AG04450 (cell line): ENCODE measurements around the gene FBXO30. TPM values are rescaled to one million over a fixed set of nuclear protein-coding genes. Genes with fewer than 3 reads are reported as not detected.

ENCODE experiments used
- CTCF ChIA-PET: fragments of 300-600, 350-600 bp; formaldehyde crosslinking; extraction: SDS; loops from one replicate; lab custom pipeline; 2022; ENCODE audit warnings: antibody characterized with exemption, inconsistent platforms; lab: Charles Lee
- POLR2A ChIA-PET: fragments of 350-600 bp; formaldehyde crosslinking; extraction: SDS; loops from one replicate; lab custom pipeline; 2021; ENCODE audit warnings: antibody characterized with exemption, inconsistent platforms; lab: Yijun Ruan, JAX
- DNase-seq: peaks from one replicate; pipeline ENCODE4 v3.0.0-alpha.2; 2011; ENCODE audit warnings: low read depth, low spot score
- H3K27ac ChIP-seq: one replicate; pipeline ENCODE4 v1.5.1; 2012; ENCODE audit warnings: low read depth, low read length, control low read depth
- H3K27me3 ChIP-seq: one replicate; pipeline ENCODE4 v1.6.0; 2012; ENCODE audit warnings: low read length; ENCODE audit not compliant: control insufficient read depth, insufficient read depth
- H3K4me3 ChIP-seq: 2 replicates; pipeline ENCODE4 v1.5.1; 2011; ENCODE audit warnings: mild to moderate bottlenecking, low read depth, low read length, control low read depth
- H3K9me3 ChIP-seq: 2 replicates; pipeline ENCODE4 v1.5.1; 2012; ENCODE audit warnings: low read length; ENCODE audit not compliant: control insufficient read depth, insufficient read depth
- polyA plus RNA-seq: library from polyadenylated mRNA; depleted of rRNA; stranded (reverse); fragments of >200 nt; gene quantifications from 2 replicates; pipeline ENCODE4 v1.2.3, GENCODE V29; 2011
- TF ChIP-seq, protein P1 (sequence below): IDR thresholded peaks from 2 replicates; pipeline ENCODE4 v1.5.1; 2011; ENCODE audit warnings: low read depth, low read length, control low read depth, inconsistent platforms

The FBXO30 gene
- polyA plus RNA-seq, 1 experiment: 11.8 TPM

DNA sequence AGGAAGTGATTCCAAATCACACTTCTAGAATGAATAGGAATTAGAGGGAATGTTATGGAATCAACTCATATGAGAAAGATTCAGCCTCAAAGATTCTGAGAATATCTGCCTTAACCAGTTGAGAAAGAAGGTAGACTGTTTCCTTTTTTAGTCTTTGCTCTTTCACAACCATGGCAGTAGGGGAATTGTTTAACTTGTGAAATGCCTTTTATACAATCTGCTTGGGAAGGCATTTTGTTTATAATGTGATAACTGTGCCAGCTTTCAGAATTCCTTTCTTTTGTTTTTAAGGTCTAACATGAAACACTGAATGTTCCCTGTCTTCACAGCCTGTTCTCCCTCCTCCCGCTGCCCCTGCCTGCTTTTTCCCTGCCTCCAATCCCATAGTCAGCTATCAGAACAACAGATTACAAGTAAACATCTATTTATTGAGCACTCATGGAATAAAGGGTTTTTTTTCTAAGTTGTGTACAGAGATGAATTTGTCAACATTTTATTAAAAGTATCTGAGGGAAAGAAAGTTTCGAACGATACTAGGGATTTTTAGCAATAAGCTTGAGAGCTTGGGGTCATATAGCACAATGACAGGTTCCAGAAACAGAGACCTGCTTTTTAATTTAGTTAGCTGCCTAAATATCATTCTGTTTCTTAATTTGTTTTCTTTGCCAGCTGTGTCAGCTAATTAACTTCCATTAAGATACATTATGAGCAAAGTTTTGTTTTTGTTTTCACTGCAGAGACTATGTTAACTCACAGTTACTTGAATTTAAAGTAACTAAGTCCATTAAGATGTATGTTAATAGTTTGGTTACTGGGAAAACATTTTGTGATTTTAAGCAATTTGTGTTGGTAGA, 28.3 kb upstream of the FBXO30 start:
- H3K27ac ChIP-seq: no peak overlapping the region
- H3K4me3 ChIP-seq: no peak overlapping the region
- no peak for DNase-seq
- POLR2A ChIA-PET: interaction anchor here (1.9 kb wide), 1 partner anchor 28 kb away, joined by 5 read pairs; the partner anchor contains the start of gene FBXO30
- H3K27me3 ChIP-seq: no peaks in the 10 kb centered on the region
- CTCF ChIA-PET: interaction anchor here (1.0 kb wide), 1 partner anchor 85 kb away, joined by 3 read pairs; no protein-coding TSS in a partner anchor
- H3K9me3 ChIP-seq: no peaks in the 10 kb centered on the region
- TF ChIP-seq, protein P1, sequence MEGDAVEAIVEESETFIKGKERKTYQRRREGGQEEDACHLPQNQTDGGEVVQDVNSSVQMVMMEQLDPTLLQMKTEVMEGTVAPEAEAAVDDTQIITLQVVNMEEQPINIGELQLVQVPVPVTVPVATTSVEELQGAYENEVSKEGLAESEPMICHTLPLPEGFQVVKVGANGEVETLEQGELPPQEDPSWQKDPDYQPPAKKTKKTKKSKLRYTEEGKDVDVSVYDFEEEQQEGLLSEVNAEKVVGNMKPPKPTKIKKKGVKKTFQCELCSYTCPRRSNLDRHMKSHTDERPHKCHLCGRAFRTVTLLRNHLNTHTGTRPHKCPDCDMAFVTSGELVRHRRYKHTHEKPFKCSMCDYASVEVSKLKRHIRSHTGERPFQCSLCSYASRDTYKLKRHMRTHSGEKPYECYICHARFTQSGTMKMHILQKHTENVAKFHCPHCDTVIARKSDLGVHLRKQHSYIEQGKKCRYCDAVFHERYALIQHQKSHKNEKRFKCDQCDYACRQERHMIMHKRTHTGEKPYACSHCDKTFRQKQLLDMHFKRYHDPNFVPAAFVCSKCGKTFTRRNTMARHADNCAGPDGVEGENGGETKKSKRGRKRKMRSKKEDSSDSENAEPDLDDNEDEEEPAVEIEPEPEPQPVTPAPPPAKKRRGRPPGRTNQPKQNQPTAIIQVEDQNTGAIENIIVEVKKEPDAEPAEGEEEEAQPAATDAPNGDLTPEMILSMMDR: no peak

DNA sequence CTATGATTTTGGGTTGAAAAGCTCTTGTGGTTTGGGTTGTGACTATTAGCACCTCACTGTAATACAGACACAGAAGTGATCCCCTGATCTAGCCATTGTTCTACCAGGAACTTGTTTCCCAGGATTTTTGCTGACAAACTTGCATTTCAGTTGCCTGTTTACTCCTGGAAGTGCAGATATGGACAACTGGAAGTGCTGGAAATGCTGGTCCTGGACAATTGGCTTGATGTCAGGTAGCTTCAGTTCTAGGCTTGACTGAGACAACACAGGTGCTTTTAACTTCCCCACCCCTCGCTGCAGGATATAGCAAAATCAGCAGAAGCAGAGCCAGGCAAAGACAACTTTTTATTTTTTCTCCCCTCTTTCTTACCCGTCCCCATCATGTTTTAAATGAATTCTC, 27.1 kb upstream of the FBXO30 start:
- TF ChIP-seq, protein P1: no peak
- ChIA-PET POLR2A (interaction anchor here (1.9 kb wide), 1 partner anchor 27 kb away, joined by 5 read pairs; the partner anchor contains the start of gene FBXO30), CTCF (interaction anchor here (0.6 kb wide), 1 partner anchor 8 kb away, joined by 3 read pairs; no protein-coding TSS in a partner anchor)
- Histone ChIP-seq H3K9me3 (no peaks in the 10 kb centered on the region), H3K27me3 (no peaks in the 10 kb centered on the region), H3K27ac (no peak overlapping the region), H3K4me3 (no peak overlapping the region)
- no peak for DNase-seq

DNA sequence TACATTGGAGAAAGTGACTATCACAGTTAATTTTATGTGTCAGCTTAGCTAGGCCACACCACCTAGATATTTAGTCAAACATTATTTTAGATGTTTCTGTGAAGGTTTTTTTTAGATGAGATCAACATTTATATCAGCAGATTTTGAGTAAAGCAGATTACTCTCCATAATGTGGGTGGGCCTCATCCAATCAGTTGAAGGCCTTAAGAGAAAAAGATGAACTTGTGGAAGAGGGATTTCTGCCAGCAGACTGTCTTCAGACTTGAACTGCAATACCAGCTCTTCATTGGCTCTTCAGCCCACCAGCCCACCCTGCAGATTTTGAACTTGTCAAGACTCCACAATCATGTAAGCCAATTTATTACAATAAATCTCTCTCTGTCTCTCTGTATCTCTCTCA, 25.1 kb upstream of the FBXO30 start:
- no peaks in the 10 kb centered on the region for H3K27me3 ChIP-seq
- TF ChIP-seq, protein P1: no peak
- POLR2A ChIA-PET: no interaction called here
- no peak for DNase-seq
- no peak overlapping the region for H3K4me3 ChIP-seq
- H3K9me3 ChIP-seq: no peaks in the 10 kb centered on the region
- no peak overlapping the region for H3K27ac ChIP-seq
- CTCF ChIA-PET: interaction anchor here (0.8 to 1.5 kb wide), 2 partner anchors 8 to 88 kb away, joined by 3 read pairs; no protein-coding TSS in a partner anchor

DNA sequence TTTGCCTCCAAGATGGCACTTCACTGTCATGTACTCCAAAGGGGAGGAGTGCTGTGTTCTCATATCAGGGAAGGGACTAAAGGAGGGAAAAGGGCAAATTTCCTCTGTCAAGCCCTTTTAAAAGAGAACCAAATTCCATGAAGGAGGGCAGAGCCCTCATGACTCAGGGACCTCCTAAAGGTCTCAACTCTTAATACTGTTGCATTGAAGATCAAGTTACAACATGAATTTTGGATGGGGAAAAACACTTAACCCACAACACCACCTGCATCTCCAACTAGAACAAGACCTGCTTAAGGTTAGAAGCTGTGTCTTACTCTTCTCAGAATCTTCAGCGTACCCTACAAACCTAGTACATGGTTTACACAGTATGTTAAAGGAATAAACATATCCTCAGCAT, 23.7 kb upstream of the FBXO30 start:
- no peak for DNase-seq

More for the DNA sequence above, 23.7 kb upstream of the FBXO30 start:
- CTCF ChIA-PET: interaction anchor here (1.5 kb wide), 1 partner anchor 90 kb away, joined by 3 read pairs; no protein-coding TSS in a partner anchor
- Histone ChIP-seq H3K27me3 (no peaks in the 10 kb centered on the region), H3K9me3 (no peaks in the 10 kb centered on the region), H3K4me3 (no peak overlapping the region), H3K27ac (no peak overlapping the region)
- POLR2A ChIA-PET: no interaction called here
- TF ChIP-seq, protein P1: no peak
